DMS79 treated with DMSO at 0.1 percent for 48 hours (cell line): Measurements from ENCODE around the gene RAB4B.
"Not testable (repeated sequence)": the region's sequence is repeated elsewhere in the genome, so short reads cannot be mapped to it uniquely, and the experiment has no call there.

Experiments used
- DNase-seq: peaks from one replicate; lab custom pipeline; 2025; lab: John Stamatoyannopoulos, UW

The RAB4B gene

GRCh38 chr19:40777937-40778705, at the start of gene RAB4B:
Gene RAB4B (plus strand): TSS chr19:40778247. CDS start chr19:40778376, 129 bp downstream.
- DNase-seq, result peak; percentile 99

GRCh38 chr19:40730065-40730464, 48.0 kb upstream of the RAB4B start:
- not testable (repeated sequence) for DNase-seq

- DNase-seq, result not testable (repeated sequence)
Observed at GRCh38 chr19:40732304-40732703, 45.7 kb upstream of the RAB4B start.

- no peak for DNase-seq
Observed at GRCh38 chr19:40733149-40733548, 44.9 kb upstream of the RAB4B start.

GRCh38 chr19:40735013-40735771, 42.9 kb upstream of the RAB4B start:
- DNase-seq, result no peak

- DNase-seq, result no peak
Observed at GRCh38 chr19:40736661-40737060, 41.4 kb upstream of the RAB4B start.

GRCh38 chr19:40737102-40737644, 40.9 kb upstream of the RAB4B start:
- DNase-seq, result no peak

GRCh38 chr19:40739030-40739839, 38.8 kb upstream of the RAB4B start:
- no peak for DNase-seq

GRCh38 chr19:40739871-40740703, 38.0 kb upstream of the RAB4B start:
- no peak for DNase-seq

GRCh38 chr19:40740747-40741146, 37.3 kb upstream of the RAB4B start:
- DNase-seq, result no peak

GRCh38 chr19:40741527-40742390, 36.3 kb upstream of the RAB4B start:
- no peak for DNase-seq

GRCh38 chr19:40742477-40742876, 35.6 kb upstream of the RAB4B start:
- no peak for DNase-seq

- no peak for DNase-seq
Observed at GRCh38 chr19:40742886-40743285, 35.2 kb upstream of the RAB4B start.

GRCh38 chr19:40743926-40744325, 34.1 kb upstream of the RAB4B start:
- DNase-seq, result no peak

- no peak for DNase-seq
Observed at GRCh38 chr19:40744554-40745401, 33.3 kb upstream of the RAB4B start.

- DNase-seq, result no peak
Observed at GRCh38 chr19:40745402-40745780, 32.7 kb upstream of the RAB4B start.

- DNase-seq, result no peak
Observed at GRCh38 chr19:40747536-40747935, 30.5 kb upstream of the RAB4B start.

GRCh38 chr19:40750058-40750873, 27.8 kb upstream of the RAB4B start, which contains the start of gene ACTMAP:
Gene ACTMAP (minus strand): TSS chr19:40750477. CDS start chr19:40749803, 674 bp downstream.
- DNase-seq, result peak; percentile 99
